DND-41 (cell line): ENCODE data around the gene SOX6.

ENCODE experiments used
- ATAC-seq: fragments of 200-7000 bp; cut with Tn5 transposase; 3 replicates; pipeline ENCODE4 v1.9.1; 2021; ENCODE audit warnings: low read depth; ENCODE audit not compliant: insufficient read depth
- DNase-seq: peaks from one replicate; pipeline ENCODE4 v3.0.0-alpha.2; 2020
- H2AFZ ChIP-seq: 2 replicates; pipeline ENCODE4 v1.6.0; 2012; ENCODE audit warnings: low read depth, low read length
- H3K27ac ChIP-seq: 2 replicates; pipeline ENCODE4 v1.5.1; 2012; ENCODE audit warnings: low read length, inconsistent platforms
- H3K27me3 ChIP-seq: fragments of 200-600 bp; sonication (generic); 2 replicates; pipeline ENCODE4 v1.6.0; 2012; ENCODE audit warnings: low read length, mild to moderate bottlenecking, inconsistent platforms; ENCODE audit not compliant: insufficient read depth, poor library complexity
- H3K36me3 ChIP-seq: 2 replicates; pipeline ENCODE4 v1.5.1; 2012; ENCODE audit warnings: low read length, inconsistent platforms; ENCODE audit not compliant: insufficient read depth
- H3K4me1 ChIP-seq: 2 replicates; pipeline ENCODE4 v1.5.1; 2012; ENCODE audit warnings: mild to moderate bottlenecking, low read length; ENCODE audit not compliant: insufficient read depth
- H3K4me2 ChIP-seq: 2 replicates; pipeline ENCODE4 v1.6.0; 2012; ENCODE audit warnings: mild to moderate bottlenecking, moderate library complexity, low read length, inconsistent platforms; ENCODE audit not compliant: insufficient read depth
- H3K4me3 ChIP-seq, 2 experiments: fragments of 200-600 bp in 1 of 2; shearing (Covaris generic) in 1 of 2; 2 replicates each; pipeline ENCODE4 v1.5.1; 2012 to 2016; ENCODE audit warnings: inconsistent platforms in 2 of 2, low read length in 2 of 2, mild to moderate bottlenecking in 2 of 2, low read depth in 1 of 2, moderate library complexity in 1 of 2
- H3K79me2 ChIP-seq: 2 replicates; pipeline ENCODE4 v1.6.0; 2012; ENCODE audit warnings: low read length, inconsistent platforms; ENCODE audit not compliant: insufficient read depth
- H3K9ac ChIP-seq: 2 replicates; pipeline ENCODE4 v1.6.0; 2012; ENCODE audit warnings: low read depth, mild to moderate bottlenecking, inconsistent platforms, low read length, moderate library complexity
- H3K9me3 ChIP-seq: 2 replicates; pipeline ENCODE4 v1.5.1; 2012; ENCODE audit warnings: low read length, moderate library complexity, mild to moderate bottlenecking, inconsistent platforms; ENCODE audit not compliant: insufficient read depth, severe bottlenecking
- H4K20me1 ChIP-seq: 2 replicates; pipeline ENCODE4 v1.6.0; 2012; ENCODE audit warnings: low read length; ENCODE audit not compliant: insufficient read depth
- CTCF ChIP-seq: IDR thresholded peaks from 2 replicates; pipeline ENCODE4 v1.5.1; 2012; ENCODE audit warnings: borderline replicate concordance, low read length, moderate library complexity, mild to moderate bottlenecking; ENCODE audit not compliant: poor library complexity, severe bottlenecking; ENCODE audit errors: extremely low read depth
- EZH2 ChIP-seq: IDR thresholded peaks from 3 replicates; pipeline ENCODE4 v1.6.1; 2012; ENCODE audit warnings: borderline replicate concordance, low read depth, mild to moderate bottlenecking, moderate library complexity, low read length, inconsistent platforms; ENCODE audit not compliant: severe bottlenecking

Gene SOX6

GRCh38 chr11:15931497-15931896 lies 424.8 kb downstream of the SOX6 start:
- no peaks in the 10 kb centered on the region for H3K79me2 ChIP-seq
- DNase-seq, result no peak
- H3K9ac ChIP-seq, result no peak overlapping the region
- peaks cover 13% of the 10 kb centered on the region for H3K27me3 ChIP-seq
- H3K27ac ChIP-seq, result no peak overlapping the region
- H3K9me3 ChIP-seq, result no peaks in the 10 kb centered on the region
- no peak overlapping the region for H3K4me2 ChIP-seq
- no peak overlapping the region for H2AFZ ChIP-seq
- no peak for ATAC-seq
- no peaks in the 10 kb centered on the region for H3K36me3 ChIP-seq
- no peak overlapping the region for H3K4me3 ChIP-seq
- TF ChIP-seq CTCF (no peak), EZH2 (no peak)
- no peaks in the 10 kb centered on the region for H4K20me1 ChIP-seq
- H3K4me1 ChIP-seq, result no peaks in the 10 kb centered on the region

GRCh38 chr11:15930442-15931025 lies 425.8 kb downstream of the SOX6 start:
- DNase-seq (no peak), ATAC-seq (no peak)
- Histone ChIP-seq H3K4me2 (no peak overlapping the region), H3K79me2 (no peaks in the 10 kb centered on the region), H3K4me3 (no peak overlapping the region), H3K4me1 (no peaks in the 10 kb centered on the region), H3K9ac (no peak overlapping the region), H3K36me3 (no peaks in the 10 kb centered on the region), H4K20me1 (no peaks in the 10 kb centered on the region), H3K27me3 (peaks cover 13% of the 10 kb centered on the region), H3K9me3 (no peaks in the 10 kb centered on the region), H3K27ac (no peak overlapping the region), H2AFZ (no peak overlapping the region)
- TF ChIP-seq CTCF (no peak), EZH2 (no peak)

GRCh38 chr11:15929371-15929901 lies 426.9 kb downstream of the SOX6 start:
- no peaks in the 10 kb centered on the region for H3K36me3 ChIP-seq
- no peak overlapping the region for H2AFZ ChIP-seq
- H3K27me3 ChIP-seq, result peaks cover 9% of the 10 kb centered on the region
- no peak for TF ChIP-seq EZH2
- no peak for TF ChIP-seq CTCF
- H3K9me3 ChIP-seq, result no peaks in the 10 kb centered on the region
- H3K9ac ChIP-seq, result no peak overlapping the region
- no peak overlapping the region for H3K27ac ChIP-seq
- no peaks in the 10 kb centered on the region for H3K4me1 ChIP-seq
- no peak overlapping the region for H3K4me2 ChIP-seq
- ATAC-seq, result no peak
- no peak overlapping the region for H3K4me3 ChIP-seq
- no peaks in the 10 kb centered on the region for H3K79me2 ChIP-seq
- DNase-seq, result no peak
- H4K20me1 ChIP-seq, result no peaks in the 10 kb centered on the region
